Stimulated activated CD4-positive, alpha-beta T cell treated with anti-CD3 and anti-CD28 coated beads, Interleukin-15, amount 100 ng/mL, for 24 hours (primary cell): ENCODE data around the gene SPARC.

Experiments used
- DNase-seq: peaks from one replicate; pipeline ENCODE4 v3.0.0-alpha.2; 2020

The SPARC gene

DNA sequence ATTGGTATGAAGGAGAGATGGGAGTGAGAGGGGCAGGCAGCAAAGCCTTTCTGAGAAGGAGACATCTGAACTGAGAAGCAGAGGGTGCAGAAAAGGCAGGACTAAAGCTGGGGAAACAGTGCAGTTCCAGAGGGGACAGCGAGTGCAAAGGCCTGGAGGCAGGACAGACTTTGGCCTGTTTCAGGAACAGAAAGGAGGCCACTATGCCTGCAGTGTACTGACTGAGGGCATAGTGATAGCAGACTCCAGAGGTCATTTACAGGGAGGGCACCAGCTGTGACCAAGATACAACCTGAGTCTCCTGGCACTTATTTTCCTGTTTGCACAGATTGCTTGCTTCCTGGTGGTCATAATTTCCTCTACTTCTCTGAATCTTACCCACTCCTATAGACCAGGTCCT, 29.6 kb downstream of the SPARC start:
- no peak for DNase-seq

DNA sequence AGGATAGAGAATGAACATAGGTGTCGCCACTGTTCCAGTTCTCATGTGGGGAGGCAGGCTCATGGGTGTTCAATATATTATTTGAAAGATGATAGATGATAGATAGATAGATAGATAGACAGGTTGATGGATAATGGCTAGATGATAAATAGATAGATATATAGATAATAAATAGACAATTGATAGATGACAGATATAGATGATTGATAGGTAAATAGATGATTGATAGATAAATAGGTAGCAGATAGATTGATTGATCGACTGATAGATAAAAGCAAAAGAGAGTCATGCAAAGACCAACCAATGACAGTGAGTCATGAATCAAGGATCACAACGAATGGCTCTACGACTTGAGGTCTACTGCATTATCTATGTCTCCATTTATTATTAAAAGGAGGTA, 30.4 kb downstream of the SPARC start:
- no peak for DNase-seq

DNA sequence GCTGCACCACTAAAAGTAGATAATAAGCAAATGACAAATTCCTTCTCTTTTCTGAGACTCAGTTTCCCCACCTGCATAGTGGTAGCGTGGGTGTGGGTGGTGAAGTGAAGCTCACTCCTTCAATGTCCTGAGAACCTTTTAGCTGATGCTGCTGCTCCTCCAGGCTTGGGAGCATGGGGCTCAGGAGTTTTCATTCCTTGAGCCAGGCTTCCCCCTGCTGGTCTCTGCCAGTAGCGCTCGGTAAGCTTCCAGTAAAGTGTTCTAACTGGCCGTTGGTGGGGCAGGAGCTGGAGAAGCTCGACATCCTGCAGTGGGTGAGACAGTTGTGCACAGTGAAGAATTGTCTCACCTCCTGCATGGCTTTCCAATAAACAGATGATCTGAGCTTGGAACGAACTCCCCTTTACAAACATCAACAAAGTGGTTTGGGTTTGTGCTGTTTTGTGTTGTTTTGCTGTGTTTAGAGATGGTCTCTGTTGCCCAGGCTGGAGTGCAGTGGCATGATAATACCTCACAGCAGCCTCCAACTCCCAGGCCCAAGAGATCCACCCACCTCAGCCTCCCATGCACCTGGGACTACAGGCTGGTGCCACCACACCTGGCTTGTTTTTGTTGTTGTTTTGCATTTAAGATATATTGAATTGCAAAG, 34.6 kb downstream of the SPARC start:
- peak; percentile 80 for DNase-seq

DNA sequence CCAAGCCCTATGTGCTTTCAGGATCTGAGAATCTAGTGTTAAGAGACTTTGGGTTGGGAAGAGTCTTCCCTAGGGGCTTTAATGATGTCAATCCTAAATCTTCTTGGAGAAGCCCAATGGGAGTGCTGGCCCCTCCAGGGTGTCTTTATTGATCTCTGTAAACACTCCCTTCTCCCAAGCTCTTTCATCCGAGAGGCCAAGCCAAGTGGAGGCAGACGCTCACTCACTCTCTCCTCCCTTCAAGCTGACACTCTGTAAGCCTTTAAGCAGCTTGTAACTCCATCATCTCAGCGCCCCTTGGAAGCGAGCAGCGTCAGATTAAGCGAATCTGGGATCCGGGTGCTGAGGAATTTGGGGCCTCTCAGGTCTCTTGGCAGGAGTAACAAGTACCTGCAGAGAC, 37.7 kb downstream of the SPARC start:
- DNase-seq: no peak

DNA sequence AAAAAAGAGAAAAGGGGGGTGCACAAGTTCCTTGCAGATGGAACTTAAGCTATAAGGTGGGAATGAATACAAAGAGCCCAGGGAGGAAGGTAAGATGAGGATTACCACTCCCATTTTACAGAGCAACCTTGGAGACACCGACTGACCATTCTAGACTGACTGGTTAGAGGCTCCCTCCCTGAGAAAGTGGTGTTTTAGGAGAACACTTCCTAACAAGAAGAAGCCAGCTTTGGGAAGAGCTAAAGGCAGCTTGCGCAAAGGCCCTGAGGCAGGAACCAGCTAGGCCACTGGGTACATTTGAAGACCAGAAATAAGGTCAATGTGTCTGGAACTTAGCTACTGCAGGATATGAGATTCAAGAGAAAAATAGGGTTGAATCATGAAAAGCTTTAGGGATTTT, 38.6 kb downstream of the SPARC start:
- DNase-seq: no peak

DNA sequence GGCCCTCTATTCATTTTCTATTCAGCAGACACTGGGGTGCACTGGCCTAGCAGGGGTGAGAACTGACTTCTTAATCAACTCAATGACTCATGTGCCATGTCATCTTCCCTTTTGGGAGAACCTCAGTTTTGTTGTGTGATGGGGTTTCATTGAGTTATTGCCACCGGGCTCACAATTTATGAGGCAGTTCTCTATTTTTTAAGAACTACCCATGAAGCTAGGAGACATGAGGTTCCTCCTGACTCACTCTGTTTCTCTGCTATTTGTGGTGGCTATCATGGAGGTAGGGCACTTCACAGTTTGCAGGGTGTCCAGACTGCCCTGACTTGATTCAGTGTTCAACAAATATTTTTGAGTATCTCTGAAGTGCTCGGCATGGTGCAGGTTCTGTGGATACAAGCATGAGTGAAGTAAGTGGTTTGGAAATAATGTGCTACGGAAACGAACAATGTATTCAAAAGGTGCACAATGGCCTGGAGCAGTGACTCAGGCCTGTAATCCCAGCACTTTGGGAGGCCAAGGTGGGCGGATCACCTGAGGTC, 39.3 kb downstream of the SPARC start:
- no peak for DNase-seq

DNA sequence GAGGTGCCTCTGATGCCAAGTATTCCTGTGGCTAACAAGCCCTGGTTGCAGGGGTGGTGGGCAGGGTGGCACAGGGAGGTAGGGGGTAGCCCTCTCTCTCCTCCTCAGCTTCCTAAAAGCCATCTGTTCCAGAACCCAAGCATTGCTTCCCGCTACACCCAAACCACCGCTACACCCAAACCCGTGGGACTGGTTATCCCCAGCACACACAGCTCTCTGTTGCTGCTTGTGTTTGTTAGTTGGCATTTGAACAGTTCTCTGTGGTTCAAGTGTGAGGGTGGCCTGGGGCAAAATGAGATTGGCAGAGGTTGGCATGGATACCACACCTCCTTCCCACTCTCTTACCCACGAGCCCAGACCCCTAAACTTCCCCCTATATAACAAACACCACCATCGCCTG, 40.4 kb downstream of the SPARC start:
- no peak for DNase-seq

DNA sequence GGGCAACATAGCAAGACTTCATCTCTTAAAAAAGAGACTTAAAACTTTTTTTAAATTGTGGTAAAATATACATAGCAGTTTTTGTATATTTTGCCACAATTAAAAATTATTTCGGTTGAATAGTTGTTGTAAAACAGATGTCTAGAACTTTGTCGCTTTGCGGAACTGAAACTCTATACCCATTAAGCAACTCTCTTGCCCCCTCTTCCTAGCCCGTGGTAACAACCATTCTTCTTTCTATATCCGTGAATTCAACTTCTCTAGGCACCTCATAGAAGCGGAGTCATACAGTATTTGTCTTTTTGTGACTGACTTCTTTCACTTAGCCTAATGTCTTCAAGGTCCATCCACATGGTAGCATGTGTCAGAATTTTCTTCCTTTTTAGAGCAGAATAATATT, 43.3 kb downstream of the SPARC start:
- no peak for DNase-seq

DNA sequence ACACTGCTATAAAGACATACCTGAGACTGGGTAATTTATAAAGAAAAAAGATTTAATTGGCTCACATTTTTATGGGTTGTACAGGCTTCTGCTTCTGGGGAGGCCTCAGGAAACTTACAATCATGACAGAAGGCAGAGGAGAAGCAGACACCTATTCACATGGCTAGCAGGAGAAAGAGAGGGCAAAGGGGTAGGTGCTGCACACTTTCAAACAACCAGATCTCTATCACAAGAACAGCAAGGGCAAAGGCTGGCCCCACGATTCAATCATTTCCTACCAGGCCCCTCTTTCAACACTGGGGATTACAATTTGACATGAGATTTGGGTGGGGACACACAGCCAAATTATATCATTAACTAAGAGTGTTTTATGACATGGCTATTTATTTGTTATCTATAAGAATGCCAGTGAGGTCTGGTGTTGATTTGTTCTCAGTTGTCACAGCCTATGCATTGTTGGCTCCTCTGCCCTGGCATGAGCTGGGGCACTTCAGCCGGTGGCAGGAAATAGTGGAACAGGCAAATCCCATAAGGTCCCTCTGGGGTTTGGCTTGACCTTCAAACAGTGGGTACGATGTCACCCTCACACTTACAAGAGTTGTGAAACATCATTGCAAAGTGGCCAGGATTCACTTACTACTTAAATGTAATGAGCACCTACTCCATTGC, 44.1 kb downstream of the SPARC start:
- no peak for DNase-seq

DNA sequence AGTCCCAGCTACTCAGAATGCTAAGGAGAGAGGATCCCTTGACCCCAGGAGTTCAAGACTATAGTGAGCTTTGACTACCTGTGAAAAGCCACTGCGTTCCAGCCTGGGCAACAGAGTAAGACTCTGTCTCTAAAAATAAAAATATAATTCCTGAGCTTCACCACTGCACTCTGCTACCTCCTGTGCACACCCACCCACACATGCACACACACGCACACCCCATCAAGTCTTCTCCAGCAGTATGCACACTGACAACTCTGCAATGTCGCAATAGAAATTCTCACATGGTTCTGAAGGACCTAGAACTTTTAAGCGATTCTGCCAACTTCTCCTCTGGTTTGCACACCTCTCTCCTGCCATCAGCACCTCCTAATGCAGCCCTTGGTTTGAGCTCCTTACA, 48.1 kb downstream of the SPARC start:
- DNase-seq: no peak

DNA sequence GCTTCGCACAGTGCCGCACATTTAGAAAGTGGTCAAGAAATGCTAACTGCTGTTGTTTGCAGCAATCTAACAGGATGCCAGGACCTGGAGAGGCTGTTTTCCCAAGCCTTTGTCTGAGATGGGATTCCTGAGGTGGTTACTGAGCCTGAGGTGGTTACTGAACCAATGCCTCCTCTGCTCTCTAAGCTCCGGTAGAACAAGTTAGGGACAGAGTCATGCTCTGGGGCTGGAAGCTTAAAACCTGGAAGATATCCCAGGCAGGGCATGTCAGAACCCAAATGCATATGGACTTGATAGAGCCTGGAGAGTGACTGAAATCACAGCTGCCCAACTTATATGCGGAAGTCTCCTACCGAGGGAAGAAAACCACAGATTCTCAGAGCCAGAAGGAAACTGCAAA, 49.0 kb downstream of the SPARC start:
- DNase-seq: no peak

DNA sequence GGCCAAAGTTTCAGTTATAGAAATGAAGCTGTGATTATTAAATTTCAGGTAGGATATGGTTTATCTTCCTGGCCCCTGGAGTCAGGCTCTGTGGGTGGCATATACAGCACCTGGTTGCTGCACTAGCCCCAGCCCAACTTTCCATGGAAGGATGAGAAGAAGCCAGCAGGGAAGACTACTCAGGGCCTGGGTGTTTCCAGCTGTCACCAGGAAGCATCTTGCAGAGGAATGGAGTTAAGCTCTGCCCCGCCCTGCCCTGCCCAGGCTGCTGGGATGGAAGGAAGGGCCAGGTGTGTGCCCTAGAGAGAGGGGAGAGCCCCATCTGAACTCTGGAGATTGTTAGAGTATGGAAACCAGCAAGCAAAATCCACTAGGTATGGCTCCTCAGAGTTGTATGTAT, 52.8 kb downstream of the SPARC start:
- DNase-seq: no peak

DNA sequence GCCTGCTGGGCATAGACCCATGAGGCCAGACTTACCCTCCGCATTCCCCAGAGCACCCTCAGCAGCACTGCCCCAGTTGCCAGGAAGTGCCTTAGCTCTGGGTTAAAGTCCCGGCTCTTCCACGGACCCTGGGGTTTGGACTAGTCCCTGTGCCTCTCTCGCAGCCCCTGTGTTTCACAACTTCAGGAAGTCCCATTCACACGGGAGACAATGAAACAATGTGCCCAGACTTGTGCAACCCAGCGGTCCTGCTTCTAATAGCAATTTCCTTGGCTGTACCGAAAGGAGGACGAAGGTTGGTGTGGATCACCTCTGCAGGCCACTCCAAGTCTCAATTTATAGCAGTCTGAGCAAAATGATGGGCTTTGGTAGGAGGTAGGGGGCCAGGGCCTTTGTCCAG, 53.8 kb downstream of the SPARC start:
- no peak for DNase-seq

DNA sequence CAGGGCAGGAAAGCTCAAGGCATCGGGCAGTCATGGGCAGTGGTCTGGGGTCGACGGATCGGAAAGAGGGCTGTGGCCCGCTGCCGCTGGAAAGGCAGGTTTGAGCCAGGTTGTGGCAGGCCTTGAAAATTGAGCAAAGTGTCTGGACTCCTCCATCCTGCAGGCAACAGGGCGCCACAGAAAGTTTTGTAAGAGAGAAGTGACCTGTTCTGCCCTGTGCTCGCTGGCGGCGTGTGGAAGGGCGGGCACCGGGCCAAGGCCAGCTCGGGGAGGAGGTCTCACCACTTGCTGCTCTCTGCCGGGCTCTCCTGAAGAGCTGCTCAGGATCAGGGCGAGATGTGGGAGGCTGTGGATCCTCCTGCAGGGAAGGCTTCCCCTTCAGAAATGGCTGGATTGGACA, 54.2 kb downstream of the SPARC start:
- DNase-seq: no peak

DNA sequence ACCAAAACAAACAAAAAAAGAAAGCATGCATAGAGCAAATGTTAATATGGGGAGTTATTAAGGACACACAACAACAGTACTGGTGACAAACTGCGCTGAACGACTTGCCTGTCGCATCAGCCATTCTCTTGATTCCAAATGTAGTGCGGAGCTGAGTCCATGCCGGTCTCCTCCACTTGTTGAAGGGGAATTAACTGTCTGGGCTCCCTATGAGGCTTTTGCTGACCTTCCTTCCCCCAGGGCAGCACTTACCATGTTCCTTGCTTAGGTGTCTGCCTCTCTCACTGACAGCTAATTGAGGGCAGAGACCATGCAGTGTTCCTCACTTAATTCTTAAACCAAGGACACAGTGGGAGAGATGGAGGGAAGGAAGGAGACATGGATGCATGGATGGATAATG, 54.8 kb downstream of the SPARC start:
- no peak for DNase-seq

DNA sequence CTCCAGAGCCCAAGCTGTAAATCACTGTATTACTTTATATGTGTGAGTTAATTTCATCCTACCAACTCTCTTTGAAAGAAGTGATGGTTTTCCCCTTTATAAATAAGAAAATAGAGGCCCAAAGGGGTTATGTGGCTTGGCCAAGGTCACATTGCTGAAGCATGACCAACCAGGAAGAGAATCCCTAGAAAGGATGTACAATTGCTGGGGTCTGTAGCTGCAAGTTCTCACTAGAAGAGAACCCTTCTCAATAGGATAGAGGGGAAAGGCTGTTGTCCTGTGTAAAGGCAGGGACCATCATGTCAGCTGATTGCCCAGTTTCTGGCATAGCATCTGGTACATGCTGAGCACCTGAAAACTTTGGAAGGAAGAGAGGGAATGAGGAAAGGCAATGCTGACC, 56.6 kb downstream of the SPARC start:
- DNase-seq: no peak

DNA sequence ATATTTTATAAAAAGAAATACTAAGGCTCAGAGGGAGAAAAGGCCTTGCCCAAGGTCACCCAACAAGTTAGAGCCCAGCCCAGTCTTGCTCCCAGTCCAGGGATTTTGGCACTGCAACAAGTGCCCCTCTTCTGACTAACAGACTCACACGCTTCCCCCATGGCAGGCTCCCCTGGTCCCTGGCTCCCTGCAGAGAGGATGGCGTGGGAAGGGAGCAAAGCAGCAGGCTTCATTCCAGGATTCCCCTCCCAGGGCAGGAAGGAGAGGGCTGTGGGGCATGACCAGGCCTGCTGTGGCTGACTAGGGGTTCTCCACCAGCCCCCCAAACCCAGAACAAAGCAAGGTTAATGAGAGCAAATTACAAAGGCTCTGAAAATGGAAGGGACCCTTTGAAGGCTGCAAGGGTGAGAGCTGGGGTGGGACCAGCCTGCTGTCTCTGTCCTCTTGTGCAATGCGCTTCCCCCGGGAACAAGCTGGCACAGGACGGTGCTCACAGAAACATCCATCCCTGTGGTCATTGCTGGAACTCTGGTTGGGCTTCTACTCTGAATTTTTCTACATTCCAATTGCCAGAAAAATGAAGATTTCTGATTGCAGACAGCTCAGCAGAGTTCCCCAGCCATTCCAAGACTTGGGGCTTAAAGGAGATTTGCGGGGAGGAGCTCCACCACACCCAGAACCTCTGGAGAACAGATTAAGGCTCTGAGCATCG, 58.4 kb downstream of the SPARC start:
- no peak for DNase-seq

DNA sequence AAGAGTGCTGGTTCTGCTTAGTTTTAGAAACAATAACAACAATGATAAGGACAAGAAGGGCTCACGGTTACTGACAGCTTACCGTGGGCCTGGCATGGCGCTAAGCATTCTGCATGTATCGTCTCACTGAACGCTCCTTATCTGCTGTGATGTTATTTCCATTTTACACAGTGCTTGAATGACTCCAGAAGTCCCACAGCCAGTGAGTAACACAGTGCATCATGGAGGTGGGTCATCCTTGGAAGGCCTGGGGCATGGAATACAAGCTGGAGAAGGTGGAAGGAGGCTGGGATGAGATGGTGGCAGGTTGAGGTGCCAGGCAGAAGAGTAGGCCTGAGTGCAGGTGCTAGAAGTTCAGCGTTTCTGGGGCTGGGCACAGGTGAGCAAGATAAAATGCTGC, 59.1 kb downstream of the SPARC start:
- no peak for DNase-seq

DNA sequence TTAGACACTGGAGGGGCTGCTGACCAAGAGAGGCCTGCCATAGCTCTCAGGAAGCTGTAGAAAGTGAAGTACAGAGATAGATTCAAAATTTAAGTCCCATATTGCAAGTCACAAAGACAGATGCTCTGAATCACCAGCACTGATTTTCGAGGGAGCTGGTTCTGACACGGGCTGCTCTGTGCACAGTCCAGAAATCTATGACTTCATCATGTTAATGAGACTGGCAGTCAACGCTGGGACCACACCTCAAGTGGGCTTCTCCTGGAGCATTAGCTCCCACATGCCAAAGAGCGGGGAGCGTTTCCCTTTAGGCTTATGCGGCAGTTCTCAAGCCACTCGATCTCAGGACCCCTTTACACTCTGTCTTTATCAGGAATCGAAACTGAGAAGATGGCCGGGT, 61.4 kb downstream of the SPARC start:
- no peak for DNase-seq

DNA sequence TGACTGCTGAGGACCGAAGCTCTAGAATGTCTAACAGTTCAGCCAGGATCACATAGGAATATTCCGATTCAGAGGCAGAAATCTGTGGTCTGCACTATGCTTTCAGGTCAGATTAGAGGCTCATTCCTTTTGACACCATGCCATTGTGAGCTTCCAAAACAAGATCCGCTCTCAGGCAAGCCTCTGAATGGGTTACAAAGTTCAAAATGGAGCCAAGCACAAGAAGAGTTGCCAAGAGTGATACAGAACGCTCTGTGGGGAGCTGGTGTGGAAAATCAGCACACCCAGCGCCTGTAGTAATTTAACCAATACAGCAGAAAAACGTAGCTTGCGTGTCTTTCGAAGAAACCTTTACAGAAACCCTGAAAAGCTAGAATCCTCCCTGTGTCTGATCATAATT, 62.2 kb downstream of the SPARC start:
- no peak for DNase-seq

DNA sequence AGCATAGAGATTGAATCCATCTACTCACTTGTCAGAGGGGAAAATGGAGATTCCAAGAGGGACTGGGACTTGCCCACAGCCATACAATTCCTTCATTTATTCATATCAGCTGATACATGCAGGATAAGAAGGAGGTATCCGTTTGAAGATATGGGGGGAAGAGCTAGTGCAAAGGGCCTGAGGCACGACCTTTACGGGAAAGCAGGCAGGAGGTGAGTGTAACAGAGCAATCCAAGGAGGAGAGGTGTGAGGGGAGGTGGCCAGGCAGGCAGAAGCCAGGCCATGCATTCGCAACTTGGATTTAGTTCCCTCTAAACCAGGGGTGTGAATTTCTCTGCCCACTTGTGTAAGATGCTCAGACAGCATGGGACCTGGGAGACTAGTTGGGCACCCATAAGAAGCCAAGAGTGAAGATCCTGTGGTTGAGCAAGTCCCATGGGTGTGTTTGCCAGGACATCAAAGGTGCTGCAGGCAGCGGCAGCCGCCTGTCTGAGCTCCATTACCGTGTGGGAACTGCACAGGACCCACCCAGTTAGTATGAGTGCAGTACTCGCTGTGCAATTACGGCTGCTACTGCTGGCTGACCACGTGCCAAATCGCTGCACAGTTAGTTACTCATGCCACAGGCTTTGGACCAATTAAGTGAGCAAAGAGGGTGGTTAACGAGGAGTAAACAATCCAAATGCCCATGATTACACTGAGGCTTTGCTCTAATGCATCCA, 64.2 kb downstream of the SPARC start:
- no peak for DNase-seq

DNA sequence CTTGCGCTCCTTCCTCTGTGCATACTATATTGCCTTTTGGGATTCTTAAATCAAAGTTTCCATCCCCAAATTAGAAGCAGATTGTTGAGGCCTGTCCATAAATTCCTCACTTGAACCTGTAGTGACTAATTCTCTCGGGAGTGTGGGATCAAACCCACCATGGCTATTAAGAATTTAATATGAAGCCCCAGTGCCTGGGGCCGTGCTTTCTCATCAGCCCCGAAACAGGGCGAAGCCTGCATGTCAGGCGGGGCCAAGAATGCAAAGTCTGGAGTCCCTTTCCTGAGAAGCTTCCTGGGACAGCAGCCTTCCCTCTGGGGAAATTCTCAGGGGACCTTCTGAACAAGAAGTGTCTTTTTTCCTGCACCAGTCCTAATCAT, 66.3 kb downstream of the SPARC start:
- no peak for DNase-seq

DNA sequence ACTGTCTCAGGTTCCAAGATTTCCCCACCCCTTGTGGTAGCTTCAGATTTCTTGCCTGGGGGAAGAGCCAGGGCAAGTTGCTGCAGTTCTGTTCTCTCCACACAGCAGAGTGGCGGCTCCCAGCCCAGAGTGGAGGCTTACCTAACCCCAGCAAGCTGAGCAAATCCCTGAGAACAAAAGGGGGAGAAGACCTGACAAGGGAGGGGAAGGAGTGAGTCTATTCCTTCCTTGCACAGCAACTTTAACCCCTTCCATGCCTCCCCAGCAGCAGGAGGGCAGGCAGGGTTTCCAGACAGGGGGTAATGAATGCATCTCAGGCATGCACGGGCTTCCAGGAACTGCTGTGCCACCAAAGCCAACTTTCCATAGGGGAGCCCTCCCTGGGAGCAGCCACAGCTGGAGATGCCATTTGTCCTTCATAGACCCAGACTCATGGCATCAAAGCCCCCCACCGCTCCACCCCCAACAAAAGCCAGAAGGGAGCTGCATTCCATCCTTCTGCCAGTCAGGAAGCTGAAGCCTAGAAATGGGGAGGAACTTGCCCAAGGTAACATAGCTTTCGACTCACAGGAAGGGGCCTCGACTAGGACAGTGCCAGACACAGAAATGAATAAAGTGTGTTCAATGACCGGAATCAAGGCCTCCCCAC, 66.8 kb downstream of the SPARC start:
- no peak for DNase-seq
